Erythroblast (primary cell): ENCODE data around the gene POLR3A.

Experiments
- GATA1 ChIP-seq: IDR thresholded peaks from 2 replicates; pipeline ENCODE4 v1.6.1; 2011; ENCODE audit warnings: low read depth, mild to moderate bottlenecking, control low read depth, low read length, moderate library complexity
- POLR2A ChIP-seq: IDR thresholded peaks from 2 replicates; pipeline ENCODE4 v1.6.1; 2011; ENCODE audit warnings: mild to moderate bottlenecking, low read length

DNA sequence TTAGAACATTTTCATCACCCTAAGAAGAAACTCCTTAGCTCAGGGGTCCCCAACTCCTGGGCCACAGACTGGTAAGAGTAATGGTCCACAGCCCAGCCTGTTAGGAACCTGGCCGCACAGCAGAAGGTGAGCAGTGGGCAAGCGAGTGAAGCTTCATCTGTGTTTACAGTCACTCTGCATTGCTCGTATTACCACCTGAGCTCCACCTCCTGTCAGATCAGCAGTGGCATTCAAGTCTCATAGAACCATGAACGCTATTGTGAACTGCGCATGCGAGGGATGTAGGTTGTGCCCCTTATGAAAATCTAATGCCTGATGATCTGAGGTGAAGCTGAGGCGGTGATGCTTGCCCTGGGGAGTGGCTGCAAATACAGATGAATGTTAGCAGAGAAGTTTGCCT is 65.4 kb downstream of the POLR3A start:
- TF ChIP-seq POLR2A = no peak
- no peak for TF ChIP-seq GATA1
